ENCODE data around the gene ITPK1. TPM values are rescaled to one million over a fixed set of nuclear protein-coding genes. Genes with fewer than 3 reads are reported as not detected.
"Not testable (repeated sequence)": the region's sequence is repeated elsewhere in the genome, so short reads cannot be mapped to it uniquely, and the experiment has no call there.

The ITPK1 gene
- total and polyA plus RNA-seq, 2 experiments from 2014 or later: 35.9 to 101 TPM

DNA sequence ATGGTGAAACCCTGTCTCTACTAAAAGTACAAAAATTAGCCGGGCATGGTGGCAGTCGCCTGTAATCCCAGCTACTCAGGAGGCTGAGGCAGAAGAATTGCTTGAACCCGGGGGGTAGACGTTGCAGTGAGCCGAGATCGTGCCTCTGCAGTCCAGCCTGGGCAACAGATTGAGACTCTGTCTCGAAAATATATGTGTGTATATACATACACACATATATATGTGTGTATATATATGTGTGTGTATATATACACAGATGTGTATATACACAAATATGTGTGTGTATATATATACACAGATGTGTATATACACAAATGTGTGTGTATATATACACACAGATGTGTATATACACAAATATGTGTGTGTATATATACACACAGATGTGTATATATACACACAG, 42.6 kb upstream of the ITPK1 start:
- not testable (repeated sequence) for H3K4me2 ChIP-seq; H3K79me2 ChIP-seq (replicated peaks; ENCODE audit: insufficient read depth); H2AFZ ChIP-seq; H3K4me1 ChIP-seq (ENCODE audit: insufficient read depth); H3K4me1 Mint-ChIP-seq; ATAC-seq; H3K4me3 Mint-ChIP-seq; H3K27ac Mint-ChIP-seq; H4K20me1 ChIP-seq (replicated peaks; ENCODE audit: insufficient read depth); H3K36me3 ChIP-seq (ENCODE audit: insufficient read depth); DNase-seq (ENCODE audit: low spot score); H3K36me3 Mint-ChIP-seq (ENCODE audit: low read depth); H3K27ac ChIP-seq (ENCODE audit: low read depth); H3K27me3 ChIP-seq (ENCODE audit: insufficient read depth); H3K9me2 ChIP-seq (ENCODE audit: insufficient read depth); H3K4me3 ChIP-seq; H3F3A ChIP-seq (replicated peaks; ENCODE audit: low read depth); H3K9me3 Mint-ChIP-seq
- H3K27me3 Mint-ChIP-seq (ENCODE audit: insufficient read depth, low read depth, poor library complexity): peaks cover 12% of the 10 kb centered on the region

DNA sequence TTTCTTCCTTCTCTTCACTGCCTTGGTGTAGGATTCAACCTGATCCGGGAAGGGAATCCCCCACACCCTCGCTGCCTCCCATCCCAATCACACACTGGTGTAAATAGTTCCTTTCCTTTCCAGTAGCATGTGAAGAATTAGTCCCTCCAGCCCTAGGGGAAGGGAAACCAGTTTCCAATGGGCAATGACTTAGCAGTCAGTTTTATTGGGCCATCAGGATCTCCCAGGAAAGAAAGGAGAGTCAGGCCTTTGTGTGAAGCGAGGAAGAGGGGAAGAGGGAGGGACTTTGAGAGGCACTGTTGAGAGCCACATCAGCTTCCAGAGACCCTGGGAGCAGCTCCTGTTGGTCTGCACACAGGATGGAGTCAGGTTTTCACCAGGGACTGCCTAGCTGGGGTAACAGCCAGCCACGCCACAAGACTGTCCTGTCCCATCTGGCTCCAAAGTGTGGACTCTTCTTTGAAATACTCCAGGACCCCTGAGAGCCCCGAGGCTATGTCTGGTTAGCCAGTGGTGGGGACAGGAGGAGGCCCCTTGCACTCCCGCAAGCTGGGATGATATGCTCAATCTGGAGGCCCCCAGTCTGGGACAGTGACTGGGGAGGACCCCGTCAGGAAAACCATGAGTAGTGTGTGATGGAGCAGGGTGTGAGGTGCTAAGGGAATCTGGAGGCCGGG, 41.1 kb upstream of the ITPK1 start:
- Mint-ChIP-seq H3K4me1 (peaks cover 8% of the 10 kb centered on the region), H3K4me3 (no peak overlapping the region), H3K27me3 (ENCODE audit: insufficient read depth, low read depth, poor library complexity) (peaks cover 12% of the 10 kb centered on the region), H3K9me3 (no peaks in the 10 kb centered on the region), H3K36me3 (ENCODE audit: low read depth) (no peaks in the 10 kb centered on the region), H3K27ac (no peak overlapping the region)
- Histone ChIP-seq H2AFZ (peak overlapping the region; percentile 85), H3K4me3 (no peak overlapping the region), H3K4me1 (ENCODE audit: insufficient read depth) (peaks cover 5% of the 10 kb centered on the region; the same call in 1 of the 2 replicates), H3F3A (replicated peaks; ENCODE audit: low read depth) (no peaks in the 10 kb centered on the region), H3K79me2 (replicated peaks; ENCODE audit: insufficient read depth) (no peaks in the 10 kb centered on the region), H3K4me2 (no peak overlapping the region), H3K36me3 (ENCODE audit: insufficient read depth) (no peaks in the 10 kb centered on the region), H3K27ac (ENCODE audit: low read depth) (no peak overlapping the region), H3K9me2 (ENCODE audit: insufficient read depth) (no peaks in the 10 kb centered on the region), H3K27me3 (ENCODE audit: insufficient read depth) (no peaks in the 10 kb centered on the region), H4K20me1 (replicated peaks; ENCODE audit: insufficient read depth) (no peaks in the 10 kb centered on the region)
- DNase-seq (ENCODE audit: low spot score): no peak
- peak; percentile 19; the same call in 1 of the 3 replicates for ATAC-seq
- TF ChIP-seq, protein P1, sequence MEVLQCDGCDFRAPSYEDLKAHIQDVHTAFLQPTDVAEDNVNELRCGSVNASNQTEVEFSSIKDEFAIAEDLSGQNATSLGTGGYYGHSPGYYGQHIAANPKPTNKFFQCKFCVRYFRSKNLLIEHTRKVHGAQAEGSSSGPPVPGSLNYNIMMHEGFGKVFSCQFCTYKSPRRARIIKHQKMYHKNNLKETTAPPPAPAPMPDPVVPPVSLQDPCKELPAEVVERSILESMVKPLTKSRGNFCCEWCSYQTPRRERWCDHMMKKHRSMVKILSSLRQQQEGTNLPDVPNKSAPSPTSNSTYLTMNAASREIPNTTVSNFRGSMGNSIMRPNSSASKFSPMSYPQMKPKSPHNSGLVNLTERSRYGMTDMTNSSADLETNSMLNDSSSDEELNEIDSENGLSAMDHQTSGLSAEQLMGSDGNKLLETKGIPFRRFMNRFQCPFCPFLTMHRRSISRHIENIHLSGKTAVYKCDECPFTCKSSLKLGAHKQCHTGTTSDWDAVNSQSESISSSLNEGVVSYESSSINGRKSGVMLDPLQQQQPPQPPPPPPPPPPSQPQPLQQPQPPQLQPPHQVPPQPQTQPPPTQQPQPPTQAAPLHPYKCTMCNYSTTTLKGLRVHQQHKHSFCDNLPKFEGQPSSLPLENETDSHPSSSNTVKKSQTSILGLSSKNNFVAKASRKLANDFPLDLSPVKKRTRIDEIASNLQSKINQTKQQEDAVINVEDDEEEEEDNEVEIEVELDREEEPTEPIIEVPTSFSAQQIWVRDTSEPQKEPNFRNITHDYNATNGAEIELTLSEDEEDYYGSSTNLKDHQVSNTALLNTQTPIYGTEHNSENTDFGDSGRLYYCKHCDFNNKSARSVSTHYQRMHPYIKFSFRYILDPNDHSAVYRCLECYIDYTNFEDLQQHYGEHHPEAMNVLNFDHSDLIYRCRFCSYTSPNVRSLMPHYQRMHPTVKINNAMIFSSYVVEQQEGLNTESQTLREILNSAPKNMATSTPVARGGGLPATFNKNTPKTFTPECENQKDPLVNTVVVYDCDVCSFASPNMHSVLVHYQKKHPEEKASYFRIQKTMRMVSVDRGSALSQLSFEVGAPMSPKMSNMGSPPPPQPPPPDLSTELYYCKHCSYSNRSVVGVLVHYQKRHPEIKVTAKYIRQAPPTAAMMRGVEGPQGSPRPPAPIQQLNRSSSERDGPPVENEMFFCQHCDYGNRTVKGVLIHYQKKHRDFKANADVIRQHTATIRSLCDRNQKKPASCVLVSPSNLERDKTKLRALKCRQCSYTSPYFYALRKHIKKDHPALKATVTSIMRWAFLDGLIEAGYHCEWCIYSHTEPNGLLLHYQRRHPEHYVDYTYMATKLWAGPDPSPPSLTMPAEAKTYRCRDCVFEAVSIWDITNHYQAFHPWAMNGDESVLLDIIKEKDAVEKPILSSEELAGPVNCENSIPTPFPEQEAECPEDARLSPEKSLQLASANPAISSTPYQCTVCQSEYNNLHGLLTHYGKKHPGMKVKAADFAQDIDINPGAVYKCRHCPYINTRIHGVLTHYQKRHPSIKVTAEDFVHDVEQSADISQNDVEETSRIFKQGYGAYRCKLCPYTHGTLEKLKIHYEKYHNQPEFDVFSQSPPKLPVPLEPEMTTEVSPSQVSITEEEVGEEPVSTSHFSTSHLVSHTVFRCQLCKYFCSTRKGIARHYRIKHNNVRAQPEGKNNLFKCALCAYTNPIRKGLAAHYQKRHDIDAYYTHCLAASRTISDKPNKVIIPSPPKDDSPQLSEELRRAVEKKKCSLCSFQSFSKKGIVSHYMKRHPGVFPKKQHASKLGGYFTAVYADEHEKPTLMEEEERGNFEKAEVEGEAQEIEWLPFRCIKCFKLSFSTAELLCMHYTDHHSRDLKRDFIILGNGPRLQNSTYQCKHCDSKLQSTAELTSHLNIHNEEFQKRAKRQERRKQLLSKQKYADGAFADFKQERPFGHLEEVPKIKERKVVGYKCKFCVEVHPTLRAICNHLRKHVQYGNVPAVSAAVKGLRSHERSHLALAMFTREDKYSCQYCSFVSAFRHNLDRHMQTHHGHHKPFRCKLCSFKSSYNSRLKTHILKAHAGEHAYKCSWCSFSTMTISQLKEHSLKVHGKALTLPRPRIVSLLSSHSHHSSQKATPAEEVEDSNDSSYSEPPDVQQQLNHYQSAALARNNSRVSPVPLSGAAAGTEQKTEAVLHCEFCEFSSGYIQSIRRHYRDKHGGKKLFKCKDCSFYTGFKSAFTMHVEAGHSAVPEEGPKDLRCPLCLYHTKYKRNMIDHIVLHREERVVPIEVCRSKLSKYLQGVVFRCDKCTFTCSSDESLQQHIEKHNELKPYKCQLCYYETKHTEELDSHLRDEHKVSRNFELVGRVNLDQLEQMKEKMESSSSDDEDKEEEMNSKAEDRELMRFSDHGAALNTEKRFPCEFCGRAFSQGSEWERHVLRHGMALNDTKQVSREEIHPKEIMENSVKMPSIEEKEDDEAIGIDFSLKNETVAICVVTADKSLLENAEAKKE (CRISPR knock-in tag; IDR thresholded peaks at IDR 0.05): no peak
- no peak for TF ChIP-seq STAT1 (IDR thresholded peaks at IDR 0.05; ENCODE audit: unreplicated experiment)
- TF ChIP-seq ZNF331 (CRISPR knock-in tag; IDR thresholded peaks at IDR 0.05; ENCODE audit: low read depth): no peak
- no peak for TF ChIP-seq EZH2phosphoT487 (IDR thresholded peaks at IDR 0.05; ENCODE audit: unreplicated experiment)
- TF ChIP-seq CREB1 (CRISPR knock-in tag; IDR thresholded peaks at IDR 0.05; ENCODE audit: low read depth): no peak
- no peak for TF ChIP-seq ZNF114 (CRISPR knock-in tag; IDR thresholded peaks at IDR 0.05)
- TF ChIP-seq, protein P2, sequence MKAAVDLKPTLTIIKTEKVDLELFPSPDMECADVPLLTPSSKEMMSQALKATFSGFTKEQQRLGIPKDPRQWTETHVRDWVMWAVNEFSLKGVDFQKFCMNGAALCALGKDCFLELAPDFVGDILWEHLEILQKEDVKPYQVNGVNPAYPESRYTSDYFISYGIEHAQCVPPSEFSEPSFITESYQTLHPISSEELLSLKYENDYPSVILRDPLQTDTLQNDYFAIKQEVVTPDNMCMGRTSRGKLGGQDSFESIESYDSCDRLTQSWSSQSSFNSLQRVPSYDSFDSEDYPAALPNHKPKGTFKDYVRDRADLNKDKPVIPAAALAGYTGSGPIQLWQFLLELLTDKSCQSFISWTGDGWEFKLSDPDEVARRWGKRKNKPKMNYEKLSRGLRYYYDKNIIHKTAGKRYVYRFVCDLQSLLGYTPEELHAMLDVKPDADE (IDR thresholded peaks at IDR 0.05): no peak
- no peak for TF ChIP-seq JUNB (IDR thresholded peaks at IDR 0.05; ENCODE audit: unreplicated experiment)
- TF ChIP-seq NANOG (IDR thresholded peaks at IDR 0.05; ENCODE audit: borderline replicate concordance): no peak
- TF ChIP-seq, protein P3, sequence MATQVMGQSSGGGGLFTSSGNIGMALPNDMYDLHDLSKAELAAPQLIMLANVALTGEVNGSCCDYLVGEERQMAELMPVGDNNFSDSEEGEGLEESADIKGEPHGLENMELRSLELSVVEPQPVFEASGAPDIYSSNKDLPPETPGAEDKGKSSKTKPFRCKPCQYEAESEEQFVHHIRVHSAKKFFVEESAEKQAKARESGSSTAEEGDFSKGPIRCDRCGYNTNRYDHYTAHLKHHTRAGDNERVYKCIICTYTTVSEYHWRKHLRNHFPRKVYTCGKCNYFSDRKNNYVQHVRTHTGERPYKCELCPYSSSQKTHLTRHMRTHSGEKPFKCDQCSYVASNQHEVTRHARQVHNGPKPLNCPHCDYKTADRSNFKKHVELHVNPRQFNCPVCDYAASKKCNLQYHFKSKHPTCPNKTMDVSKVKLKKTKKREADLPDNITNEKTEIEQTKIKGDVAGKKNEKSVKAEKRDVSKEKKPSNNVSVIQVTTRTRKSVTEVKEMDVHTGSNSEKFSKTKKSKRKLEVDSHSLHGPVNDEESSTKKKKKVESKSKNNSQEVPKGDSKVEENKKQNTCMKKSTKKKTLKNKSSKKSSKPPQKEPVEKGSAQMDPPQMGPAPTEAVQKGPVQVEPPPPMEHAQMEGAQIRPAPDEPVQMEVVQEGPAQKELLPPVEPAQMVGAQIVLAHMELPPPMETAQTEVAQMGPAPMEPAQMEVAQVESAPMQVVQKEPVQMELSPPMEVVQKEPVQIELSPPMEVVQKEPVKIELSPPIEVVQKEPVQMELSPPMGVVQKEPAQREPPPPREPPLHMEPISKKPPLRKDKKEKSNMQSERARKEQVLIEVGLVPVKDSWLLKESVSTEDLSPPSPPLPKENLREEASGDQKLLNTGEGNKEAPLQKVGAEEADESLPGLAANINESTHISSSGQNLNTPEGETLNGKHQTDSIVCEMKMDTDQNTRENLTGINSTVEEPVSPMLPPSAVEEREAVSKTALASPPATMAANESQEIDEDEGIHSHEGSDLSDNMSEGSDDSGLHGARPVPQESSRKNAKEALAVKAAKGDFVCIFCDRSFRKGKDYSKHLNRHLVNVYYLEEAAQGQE (IDR thresholded peaks at IDR 0.05; ENCODE audit: unreplicated experiment): no peak
- TF ChIP-seq EZH2 (IDR thresholded peaks at IDR 0.05; ENCODE audit: low read depth, unreplicated experiment): no peak
- TF ChIP-seq POLR2AphosphoS5 (IDR thresholded peaks at IDR 0.05; ENCODE audit: low read depth): no peak

Measured in GM23338 (cell line).